ENCODE results near the gene KRTAP1-4. TPM values are rescaled to one million over a fixed set of nuclear protein-coding genes. Genes with fewer than 3 reads are reported as not detected.
"Not testable (repeated sequence)": the region's sequence is repeated elsewhere in the genome, so short reads cannot be mapped to it uniquely, and the experiment has no call there.

The KRTAP1-4 gene
- total RNA-seq, 2 donors from 2014 or later, result not detected

DNA sequence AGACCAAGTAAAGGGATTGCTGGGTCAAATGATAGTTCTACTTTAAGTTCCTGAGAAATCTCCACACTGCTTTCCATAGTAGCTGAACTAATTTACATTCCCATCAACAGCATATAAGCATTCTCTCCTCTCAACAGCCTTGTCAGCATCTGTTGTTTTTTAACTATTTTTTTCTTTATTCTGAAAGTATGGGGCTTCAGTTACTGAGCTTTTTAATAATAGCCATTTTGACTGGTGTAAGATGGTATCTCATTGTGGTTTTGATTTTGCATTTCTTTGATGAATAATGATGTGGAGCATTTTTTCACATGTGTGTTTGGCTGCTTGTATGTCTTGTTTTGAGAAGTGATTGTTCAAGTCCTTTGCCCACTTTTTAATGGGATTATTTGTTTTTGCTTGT lies 22.6 kb upstream of the KRTAP1-4 start:
- H3K27me3 ChIP-seq, result no peaks in the 10 kb centered on the region
- no peak for DNase-seq (ENCODE audit: low spot score)
- TF ChIP-seq, protein P1, sequence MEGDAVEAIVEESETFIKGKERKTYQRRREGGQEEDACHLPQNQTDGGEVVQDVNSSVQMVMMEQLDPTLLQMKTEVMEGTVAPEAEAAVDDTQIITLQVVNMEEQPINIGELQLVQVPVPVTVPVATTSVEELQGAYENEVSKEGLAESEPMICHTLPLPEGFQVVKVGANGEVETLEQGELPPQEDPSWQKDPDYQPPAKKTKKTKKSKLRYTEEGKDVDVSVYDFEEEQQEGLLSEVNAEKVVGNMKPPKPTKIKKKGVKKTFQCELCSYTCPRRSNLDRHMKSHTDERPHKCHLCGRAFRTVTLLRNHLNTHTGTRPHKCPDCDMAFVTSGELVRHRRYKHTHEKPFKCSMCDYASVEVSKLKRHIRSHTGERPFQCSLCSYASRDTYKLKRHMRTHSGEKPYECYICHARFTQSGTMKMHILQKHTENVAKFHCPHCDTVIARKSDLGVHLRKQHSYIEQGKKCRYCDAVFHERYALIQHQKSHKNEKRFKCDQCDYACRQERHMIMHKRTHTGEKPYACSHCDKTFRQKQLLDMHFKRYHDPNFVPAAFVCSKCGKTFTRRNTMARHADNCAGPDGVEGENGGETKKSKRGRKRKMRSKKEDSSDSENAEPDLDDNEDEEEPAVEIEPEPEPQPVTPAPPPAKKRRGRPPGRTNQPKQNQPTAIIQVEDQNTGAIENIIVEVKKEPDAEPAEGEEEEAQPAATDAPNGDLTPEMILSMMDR (IDR thresholded peaks at IDR 0.05), result no peak
- H3K36me3 ChIP-seq, result no peaks in the 10 kb centered on the region
- H3K9me3 ChIP-seq, result peaks cover 0 to 13% of the 10 kb centered on the region in 2 donors
- no peak overlapping the region for H3K4me3 ChIP-seq
- no peaks in the 10 kb centered on the region for H3K4me1 ChIP-seq
- H3K27ac ChIP-seq, result no peak overlapping the region

DNA sequence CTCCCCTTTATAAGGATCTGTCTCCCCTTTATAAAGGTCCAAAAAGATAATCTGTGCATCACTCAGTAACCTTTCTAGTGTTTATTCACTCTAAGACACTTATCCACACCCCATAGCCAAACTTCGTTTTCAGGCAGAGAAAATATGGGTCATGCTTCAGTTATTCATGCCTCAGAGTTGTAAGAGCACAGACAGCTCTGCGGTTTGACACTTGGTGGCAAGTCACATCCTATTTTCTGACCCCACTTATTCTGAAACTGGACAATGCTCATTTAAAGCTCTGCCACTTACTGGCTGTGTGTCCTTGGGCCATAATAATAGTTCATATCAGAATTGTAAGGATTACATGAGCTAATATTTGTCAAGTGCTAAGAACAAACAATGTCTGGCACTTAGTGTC lies 19.1 kb upstream of the KRTAP1-4 start:
- no peaks in the 10 kb centered on the region for H3K27me3 ChIP-seq
- no peaks in the 10 kb centered on the region for H3K36me3 ChIP-seq
- H3K4me3 ChIP-seq, result no peak overlapping the region
- no peak overlapping the region for H3K27ac ChIP-seq
- no peaks in the 10 kb centered on the region for H3K4me1 ChIP-seq
- peaks cover 0 to 8% of the 10 kb centered on the region in 2 donors for H3K9me3 ChIP-seq
- no peak for DNase-seq (ENCODE audit: low spot score)
- TF ChIP-seq, protein P1 (IDR thresholded peaks at IDR 0.05), result no peak

DNA sequence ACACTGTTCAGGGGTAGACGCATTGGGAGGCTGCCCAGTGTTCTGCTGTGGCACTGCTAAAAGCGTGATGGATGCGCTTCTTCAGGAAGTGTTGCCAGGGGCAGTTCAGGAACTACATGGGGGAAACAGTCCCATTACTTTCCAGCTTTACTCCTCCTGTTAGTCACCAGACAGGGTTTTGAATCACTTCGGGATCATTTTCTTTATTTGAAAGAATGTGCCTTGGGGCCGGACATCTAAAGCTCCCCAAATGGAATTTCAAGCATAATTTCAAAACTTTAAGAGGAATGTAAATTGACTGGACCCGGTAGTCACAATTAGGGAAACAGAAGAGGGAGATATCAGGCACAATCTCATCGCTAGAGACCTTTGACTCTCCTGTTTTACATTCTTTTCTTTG lies 18.4 kb upstream of the KRTAP1-4 start:
- no peak overlapping the region for H3K27ac ChIP-seq
- no peak for DNase-seq (ENCODE audit: low spot score)
- H3K9me3 ChIP-seq, result peaks cover 0 to 4% of the 10 kb centered on the region in 2 donors
- no peaks in the 10 kb centered on the region for H3K27me3 ChIP-seq
- H3K4me1 ChIP-seq, result no peaks in the 10 kb centered on the region
- TF ChIP-seq, protein P1 (IDR thresholded peaks at IDR 0.05), result no peak
- H3K4me3 ChIP-seq, result no peak overlapping the region
- no peaks in the 10 kb centered on the region for H3K36me3 ChIP-seq

DNA sequence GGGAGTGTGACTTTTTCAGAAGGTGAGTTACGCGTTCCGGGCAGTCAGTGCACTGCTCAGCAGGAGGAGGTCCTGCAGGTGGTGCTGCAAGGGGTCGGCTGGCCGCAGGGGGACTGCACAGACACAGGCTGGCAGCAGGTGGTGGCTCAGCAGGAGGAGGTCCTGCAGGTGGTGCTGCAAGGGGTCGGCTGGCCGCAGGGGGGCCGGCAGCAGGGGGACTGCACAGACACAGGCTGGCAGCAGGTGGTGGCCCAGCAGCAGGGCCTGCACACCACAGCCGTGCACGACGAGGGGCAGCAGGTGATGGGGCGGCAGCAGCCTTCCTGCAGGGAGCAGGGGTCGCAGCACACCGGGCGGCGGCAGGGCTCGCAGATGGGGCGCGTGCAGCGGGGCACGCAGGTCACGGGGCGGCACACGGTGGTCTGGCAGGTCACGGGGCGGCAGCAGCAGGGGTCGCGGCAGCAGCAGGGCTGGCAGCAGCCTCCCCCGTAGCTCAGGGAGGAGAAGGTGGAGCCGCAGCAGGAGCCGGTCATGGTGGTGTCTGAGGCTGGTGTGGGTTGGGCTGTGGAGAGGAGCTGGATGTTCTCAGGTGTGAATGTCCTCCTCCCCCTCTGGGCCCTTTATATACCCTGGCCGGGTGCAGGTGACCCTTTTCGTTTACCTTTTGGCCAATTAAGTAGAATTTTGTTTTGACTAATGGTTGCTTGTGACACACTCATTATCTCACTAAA lies 16.9 kb upstream of the KRTAP1-4 start, which contains the start of gene KRTAP2-1:
KRTAP2-1 (minus strand) TSS at position 582 of the 731 bp plus-strand sequence; CDS start at position 533, 49 bp downstream.
- not testable (repeated sequence) for H3K4me3 ChIP-seq; H3K27me3 ChIP-seq; H3K36me3 ChIP-seq; H3K27ac ChIP-seq; H3K9me3 ChIP-seq; H3K4me1 ChIP-seq; DNase-seq (ENCODE audit: low spot score)

DNA sequence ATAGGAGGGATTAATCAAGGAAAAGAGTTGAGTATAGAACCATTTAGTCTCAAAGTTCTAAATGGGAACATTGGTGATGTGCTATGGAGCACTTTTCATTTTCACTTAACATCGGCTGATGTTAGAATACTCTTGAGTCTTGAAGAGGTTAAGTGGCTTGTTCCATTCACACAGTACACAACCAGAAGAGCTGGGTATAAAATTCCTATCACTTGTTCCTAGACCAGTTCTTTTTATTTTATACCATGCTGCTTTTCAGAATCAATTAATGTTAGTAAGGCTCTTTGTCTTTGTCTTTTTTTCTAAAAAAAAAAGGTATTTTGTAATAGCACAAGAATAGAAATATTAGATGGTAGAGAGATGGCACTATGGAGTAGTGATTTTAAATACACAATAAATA lies 13.0 kb upstream of the KRTAP1-4 start:
- no peaks in the 10 kb centered on the region for H3K36me3 ChIP-seq
- H3K9me3 ChIP-seq, result no peaks in the 10 kb centered on the region
- no peaks in the 10 kb centered on the region for H3K4me1 ChIP-seq
- no peak overlapping the region for H3K4me3 ChIP-seq
- H3K27ac ChIP-seq, result no peak overlapping the region
- TF ChIP-seq, protein P1 (IDR thresholded peaks at IDR 0.05), result no peak
- DNase-seq (ENCODE audit: low spot score), result no peak
- H3K27me3 ChIP-seq, result no peaks in the 10 kb centered on the region

DNA sequence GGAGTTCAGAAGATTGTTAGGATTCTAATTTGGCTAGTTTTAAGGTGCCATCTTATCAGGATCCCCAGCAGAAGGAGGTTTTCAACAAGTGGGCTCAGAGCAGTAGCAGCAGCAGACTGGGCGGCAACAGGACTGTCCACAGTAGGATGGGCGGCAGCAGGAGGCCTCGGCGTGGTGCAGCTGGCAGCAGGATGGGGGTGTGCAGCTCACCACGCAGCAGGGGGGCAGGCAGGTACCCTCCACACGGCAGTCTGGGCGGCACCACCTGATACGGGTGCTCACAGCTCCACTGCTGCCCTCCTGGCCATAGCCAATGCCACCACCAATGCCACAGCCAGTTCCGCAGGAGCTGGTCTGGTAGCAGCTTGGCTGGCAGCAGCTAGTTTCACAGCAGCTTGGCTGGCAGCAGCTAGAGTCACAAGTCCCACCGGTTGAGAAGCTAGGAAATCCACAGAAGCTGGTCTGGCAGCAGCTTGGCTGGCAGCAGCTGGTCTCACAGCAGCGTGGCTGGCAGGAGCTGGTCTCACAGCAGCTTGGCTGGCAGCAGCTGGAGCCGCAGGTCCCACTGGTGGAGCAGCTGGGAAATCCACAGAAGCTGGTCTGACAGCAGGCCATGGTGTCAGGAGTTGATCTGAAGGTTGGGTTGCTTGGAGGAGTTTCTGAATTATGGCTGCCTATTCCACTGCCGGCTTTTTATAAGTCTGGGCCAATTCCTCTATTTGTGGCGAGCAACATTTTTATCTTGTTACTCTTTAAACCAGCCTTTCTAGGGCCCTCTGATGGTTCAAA lies 11.0 kb upstream of the KRTAP1-4 start, which contains the start of gene KRTAP1-1:
KRTAP1-1 (minus strand) TSS at position 668 of the 789 bp plus-strand sequence; CDS start at position 615, 53 bp downstream.
- DNase-seq (ENCODE audit: low spot score); H3K27ac ChIP-seq; H3K27me3 ChIP-seq: not testable (repeated sequence)

More for the DNA sequence above, 11.0 kb upstream of the KRTAP1-4 start, which contains the start of gene KRTAP1-1:
- H3K4me3 ChIP-seq, H3K9me3 ChIP-seq, H3K4me1 ChIP-seq, H3K36me3 ChIP-seq: not testable (repeated sequence)

Measured in right atrium auricular region (tissue), 2 donors.